ENCODE measurements around the gene PCNX3.

- TF ChIP-seq CTCF (IDR thresholded peaks at IDR 0.05) (no peak), POLR2A (IDR thresholded peaks at IDR 0.05) (no peak)
Observed at GRCh38 chr11:65627202-65627601, 11.6 kb downstream of the PCNX3 start.

Data from body of pancreas (tissue), 4 donors.